Left renal pelvis (tissue), 4 donors: ENCODE measurements around the gene CNKSR1. TPM values are rescaled to one million over a fixed set of nuclear protein-coding genes. Genes with fewer than 3 reads are reported as not detected.
"Not testable (repeated sequence)": the region's sequence is repeated elsewhere in the genome, so short reads cannot be mapped to it uniquely, and the experiment has no call there.

Experiments
- DNase-seq, 4 donors: peaks; one replicate each; pipeline ENCODE4 v3.0.0-alpha.2; 2013; ENCODE audit warnings: low read depth in 4 of 4, low spot score in 3 of 4
- polyA plus RNA-seq, 4 donors: library from polyadenylated mRNA; unstranded; fragments of 120-200 nt; gene quantifications; one replicate each; pipeline ENCODE4 v1.2.1, GENCODE V29; 2013; ENCODE audit not compliant: insufficient read length in 4 of 4

CNKSR1 gene
- polyA plus RNA-seq, 4 donors, result 2.1 to 20.9 (median 14.2) TPM

DNA sequence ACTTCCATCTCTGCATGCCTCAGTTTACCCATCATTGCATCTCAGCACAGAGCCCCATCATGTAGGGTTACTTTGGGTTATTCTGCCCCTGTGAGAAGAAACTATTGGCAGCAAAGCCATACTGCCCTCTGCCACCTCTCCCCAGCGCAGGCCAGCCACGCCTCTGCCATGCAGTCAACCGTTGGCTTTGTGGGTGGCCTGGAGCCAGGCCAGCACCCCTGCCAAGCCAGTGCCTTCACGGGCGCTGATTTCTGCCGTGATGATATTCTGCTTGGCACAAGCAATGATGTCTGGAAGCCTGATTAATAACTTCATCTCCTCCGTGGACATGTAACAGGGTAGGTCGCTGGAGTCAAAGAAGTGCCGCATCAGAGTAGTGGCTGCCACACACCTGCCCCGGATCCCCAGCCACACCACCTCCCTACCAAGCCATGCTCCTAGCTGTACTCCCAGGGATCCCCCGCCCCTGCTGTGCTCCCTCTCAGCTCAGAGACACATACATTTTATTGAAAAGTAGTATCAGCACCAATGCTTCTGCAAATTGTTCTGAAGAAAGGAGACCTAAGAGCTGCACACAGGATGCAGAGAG lies 41.7 kb downstream of the CNKSR1 start:
- no peak for DNase-seq

DNA sequence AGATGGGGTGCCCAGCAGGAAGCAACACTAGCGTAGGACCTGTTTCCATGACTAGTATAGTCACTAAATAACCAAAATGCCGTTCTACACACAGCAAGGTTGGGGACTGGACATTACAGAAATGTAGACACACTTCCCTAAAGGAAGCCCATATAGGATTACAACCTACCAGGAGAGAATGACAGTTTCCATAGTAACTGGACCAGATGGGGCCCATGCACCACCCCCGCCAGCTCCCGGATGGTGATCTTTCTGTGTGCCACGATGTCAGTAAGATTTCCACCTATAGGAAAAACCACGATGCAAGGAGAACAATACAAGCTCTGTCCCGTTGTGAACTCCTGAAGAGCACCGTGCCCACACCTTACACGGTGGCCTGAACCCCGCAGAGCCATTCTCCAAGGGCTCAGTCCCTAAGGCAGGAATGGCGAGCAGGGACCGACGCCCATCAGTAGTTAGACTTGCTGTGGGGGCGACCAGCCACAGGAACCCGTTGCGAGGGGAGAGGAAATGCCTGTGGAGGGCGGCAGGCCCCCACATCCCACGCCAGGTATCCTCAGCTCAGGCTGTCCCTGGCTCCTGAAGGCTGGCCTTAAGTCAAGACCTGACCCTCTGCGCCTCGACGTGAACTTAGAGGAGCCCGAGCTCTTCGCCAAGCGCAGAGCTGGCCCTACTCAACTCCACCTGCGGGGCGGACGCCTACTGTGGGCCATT lies 43.1 kb downstream of the CNKSR1 start:
- DNase-seq, result no peak

DNA sequence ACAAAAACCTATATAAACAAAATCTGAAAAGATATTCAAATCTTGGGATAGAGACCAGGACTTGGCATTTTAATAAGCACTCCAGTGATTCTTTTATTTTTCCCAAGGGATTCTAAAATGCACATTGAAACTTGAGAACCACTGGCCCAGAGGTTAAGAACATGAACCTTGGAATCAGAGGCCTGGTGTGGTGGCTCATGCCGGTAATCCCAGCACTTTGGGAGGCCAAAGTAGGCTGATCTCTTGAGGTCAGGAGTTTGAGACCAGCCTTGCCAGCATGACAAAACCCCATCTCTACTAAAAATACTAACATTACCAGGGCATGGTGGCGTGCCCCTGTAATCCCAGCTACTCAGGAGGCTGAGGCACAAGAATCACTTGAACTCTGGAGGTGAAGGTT lies 43.8 kb downstream of the CNKSR1 start:
- no peak for DNase-seq

DNA sequence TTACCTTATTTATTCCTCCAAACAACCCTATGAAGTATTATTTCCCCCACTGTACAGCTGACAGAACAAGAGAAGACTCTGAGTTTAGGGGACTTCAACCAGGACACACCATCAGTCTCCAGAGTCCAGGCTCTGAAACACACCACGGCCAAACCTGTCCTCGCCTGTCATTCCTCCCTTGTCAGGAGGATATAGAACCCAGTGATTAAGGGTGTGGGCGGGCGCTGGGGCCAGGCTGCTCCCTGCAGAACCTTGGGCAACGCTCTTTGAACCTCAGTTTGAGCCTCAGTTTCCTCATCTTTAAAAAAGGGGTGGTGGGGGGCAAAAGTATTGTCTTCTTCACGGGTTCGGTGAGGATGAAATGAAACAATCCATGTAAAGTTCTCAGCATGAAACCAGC lies 47.3 kb downstream of the CNKSR1 start:
- DNase-seq, result no peak

DNA sequence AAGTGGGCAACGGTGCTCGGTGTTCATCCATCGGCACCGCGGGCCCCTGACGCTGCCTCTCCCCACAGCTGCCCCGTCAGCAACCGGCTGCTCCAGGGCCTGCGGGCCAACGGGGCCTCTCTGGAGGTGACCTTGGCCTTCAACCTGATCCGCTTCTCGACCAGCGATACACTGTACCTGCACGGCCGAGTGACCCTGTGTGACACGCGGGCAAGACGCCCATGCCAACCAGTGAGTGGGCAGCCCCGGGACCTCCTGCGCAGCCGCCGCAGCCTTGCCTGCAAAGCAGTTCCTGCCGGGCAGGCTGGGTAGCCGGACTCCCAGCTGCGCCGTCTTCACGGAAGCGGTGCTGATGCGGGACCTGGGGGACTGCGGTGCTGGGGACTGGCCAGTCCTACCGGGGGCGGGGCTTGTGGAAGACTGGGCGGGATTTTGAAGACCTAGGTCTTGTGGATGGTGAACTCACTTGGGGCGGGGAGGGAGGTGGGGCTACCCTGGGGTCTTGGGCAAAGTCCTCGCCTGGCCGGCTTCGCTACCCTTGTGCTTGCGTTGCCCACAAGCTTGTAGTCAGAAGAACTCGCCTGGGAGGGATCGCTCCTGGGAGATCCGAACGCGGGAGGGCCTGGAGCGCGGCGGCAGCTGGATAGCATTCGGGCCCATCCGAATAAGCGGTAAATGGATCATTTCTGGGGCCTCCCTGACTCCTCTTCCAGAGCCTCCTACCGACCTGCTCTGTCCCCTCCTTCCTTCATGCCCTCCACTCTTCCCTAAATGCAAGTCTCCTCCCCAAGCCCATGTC lies 47.9 kb downstream of the CNKSR1 start:
- no peak for DNase-seq

DNA sequence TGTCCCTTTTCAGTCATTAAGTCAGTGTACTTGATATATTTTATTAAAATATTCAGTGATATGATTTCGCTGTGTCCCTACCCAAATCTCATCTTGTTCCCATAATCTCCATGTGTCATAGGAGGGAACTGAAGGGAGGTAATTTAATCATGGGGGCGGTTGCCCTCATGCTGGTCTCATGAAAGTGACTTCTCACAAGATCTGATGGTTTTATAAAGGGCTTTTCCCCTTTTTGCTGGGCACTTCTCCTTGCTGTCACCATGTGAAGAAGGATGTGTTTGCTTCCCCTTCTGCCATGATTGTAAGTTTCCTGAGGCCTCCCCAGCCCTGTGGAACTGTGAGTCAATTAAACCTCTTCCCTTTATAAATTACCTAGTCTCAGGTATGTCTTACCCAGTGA lies 53.4 kb downstream of the CNKSR1 start:
- DNase-seq, result not testable (repeated sequence)

DNA sequence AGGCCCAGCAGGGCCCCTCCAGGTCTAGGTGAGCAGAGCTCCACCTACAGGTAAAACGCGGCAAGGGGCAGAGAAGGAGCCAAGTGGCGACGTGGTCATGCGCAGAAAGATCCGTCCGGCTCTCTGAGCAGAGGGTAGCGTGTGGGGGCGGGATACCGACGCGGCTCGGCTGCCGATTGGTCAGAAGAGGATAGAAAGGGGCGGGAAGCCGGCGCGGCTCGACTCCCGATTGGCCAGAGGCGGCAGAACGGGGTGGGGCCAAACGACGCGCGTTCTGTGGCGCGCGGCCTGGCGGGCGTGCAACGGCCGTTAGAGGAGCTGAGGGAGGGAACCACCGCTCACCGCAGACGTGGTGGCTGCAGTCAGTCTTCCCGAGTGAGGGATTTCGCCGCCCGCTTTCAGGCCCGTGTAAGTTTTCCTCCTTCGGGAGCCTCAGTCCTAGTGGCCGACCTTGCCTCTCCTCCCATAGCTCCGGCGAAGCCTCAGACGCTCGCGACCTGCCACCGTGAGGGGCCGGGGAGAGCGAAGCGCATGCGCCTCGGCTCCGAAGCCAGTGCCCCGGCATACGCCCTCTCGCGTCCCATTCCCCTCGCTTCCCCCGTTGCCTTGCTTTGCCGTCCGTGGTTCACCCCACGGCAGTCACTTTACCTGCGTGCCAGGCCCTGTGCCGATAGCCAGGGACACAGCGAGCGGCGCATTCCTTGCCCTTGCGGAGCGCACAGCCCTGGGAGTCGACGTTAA lies 56.8 kb downstream of the CNKSR1 start, which contains the start of gene CEP85:
Gene CEP85, plus strand, starts transcription at position 298 of the 741 bp plus-strand sequence. CDS start 5,584 bp downstream, outside the sequence.
- peak; percentile 90 to 95 (median 92) for DNase-seq

DNA sequence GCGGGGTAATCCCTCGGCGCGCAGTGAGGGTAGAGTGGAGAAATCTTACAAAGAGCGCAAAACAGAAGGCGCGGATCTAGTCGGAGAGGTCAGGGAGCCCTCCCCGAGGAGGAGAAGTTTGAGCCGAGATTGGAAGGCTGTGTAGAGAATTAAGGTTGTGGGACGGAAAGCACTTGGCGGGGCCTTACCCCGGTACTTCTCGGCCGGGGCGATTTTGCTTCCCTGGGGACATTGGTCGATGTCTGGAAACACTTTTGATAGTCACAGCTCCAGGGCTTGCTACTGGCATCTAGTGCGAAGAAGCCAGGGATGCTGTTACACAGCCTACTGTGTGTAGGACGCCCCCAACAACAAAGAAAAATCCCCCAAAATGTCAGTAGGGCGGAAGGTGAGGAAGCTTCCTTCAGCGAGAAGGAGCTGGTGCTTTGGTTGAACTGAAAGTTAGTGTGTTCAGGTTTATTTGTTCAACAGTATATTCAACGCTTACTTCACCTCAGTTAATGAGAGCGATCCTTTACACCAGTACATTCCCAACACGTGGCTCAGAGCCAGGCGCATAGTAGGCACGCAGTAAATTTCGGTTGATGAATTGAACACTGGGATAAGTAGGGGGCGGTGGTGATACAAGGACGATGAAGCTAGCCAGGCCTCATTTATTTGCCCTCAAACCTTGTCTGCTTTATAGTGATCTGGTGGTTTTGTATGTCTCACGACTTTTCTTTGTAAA lies 57.5 kb downstream of the CNKSR1 start:
- no peak for DNase-seq

DNA sequence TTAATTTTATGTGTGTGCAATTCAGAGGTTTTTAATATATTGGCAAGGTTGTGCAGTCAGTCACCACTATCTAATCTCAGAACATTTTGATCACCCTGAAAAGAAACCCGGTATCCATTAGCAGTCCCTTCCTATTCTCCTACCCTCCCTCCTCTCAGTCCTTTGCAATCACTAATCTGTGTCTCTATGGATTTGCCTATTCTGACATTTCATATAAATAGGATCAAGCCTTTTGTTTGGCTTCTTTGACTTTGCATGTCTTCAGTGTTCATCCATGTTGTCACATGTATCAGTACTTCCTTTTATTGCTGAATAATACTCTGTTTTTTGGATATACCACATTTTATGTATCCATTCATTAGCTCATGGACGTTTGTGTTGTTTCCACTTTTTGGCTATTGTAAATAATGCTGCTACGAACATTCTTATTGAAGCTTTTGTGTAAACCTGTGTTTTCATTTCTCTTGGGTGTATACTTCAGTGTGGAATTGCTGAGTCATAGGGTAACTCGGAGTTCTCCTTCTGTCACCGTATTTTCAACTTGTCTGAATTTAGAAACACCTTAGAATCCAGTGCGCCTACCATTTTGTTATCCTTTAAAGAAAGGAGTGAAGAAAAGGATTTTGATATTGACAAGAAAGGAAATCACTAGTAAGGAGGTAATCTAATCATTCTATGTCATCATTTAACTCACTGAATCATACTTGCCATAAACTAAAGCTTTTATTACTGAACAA lies 60.1 kb downstream of the CNKSR1 start:
- DNase-seq, result no peak

Other genes starting within 250 kb of the CNKSR1 start
- 10 to 100 TPM in 3 of 4 donors, 1 to 10 TPM in 1; 5.0 to 20.0 (median 17.2) TPM for gene PAFAH2, start 179.4 kb upstream of the CNKSR1 start, polyA plus RNA-seq
- gene EXTL1, start 155.7 kb upstream of the CNKSR1 start, polyA plus RNA-seq, result 1 to 10 TPM; 1.2 to 2.2 (median 1.9) TPM
- 1 to 10 TPM in 3 of 4 donors, under 1 TPM in 1; 0.37 to 5.3 (median 3.6) TPM for gene SLC30A2, start 131.4 kb upstream of the CNKSR1 start, polyA plus RNA-seq
- under 1 TPM; 0.07 to 0.98 (median 0.75) TPM for gene TRIM63, start 109.9 kb upstream of the CNKSR1 start, polyA plus RNA-seq
- 10 to 100 TPM; 16.5 to 22.8 (median 19.8) TPM for gene PDIK1L, start 65.7 kb upstream of the CNKSR1 start, polyA plus RNA-seq
- 1 to 10 TPM in 3 of 4 donors, under 1 TPM in 1; 0.50 to 1.2 (median 1.2) TPM for gene FAM110D, start 18.4 kb upstream of the CNKSR1 start, polyA plus RNA-seq
- under 1 TPM in 1 of 4 donors, not detected in 3; 0.56 TPM for gene C1orf232, start 8.5 kb upstream of the CNKSR1 start, polyA plus RNA-seq
- 10 to 100 TPM; 10.2 to 20.9 (median 14.4) TPM for gene ZNF593, start 7.6 kb upstream of the CNKSR1 start, polyA plus RNA-seq
- gene ZNF593OS, start 5.7 kb upstream of the CNKSR1 start, polyA plus RNA-seq, result 1 to 10 TPM in 3 of 4 donors, under 1 TPM in 1; 0.74 to 2.0 (median 1.2) TPM
- gene CATSPER4, start 13.1 kb downstream of the CNKSR1 start, polyA plus RNA-seq, result under 1 TPM in 1 of 4 donors, not detected in 3; 0.12 TPM
- gene CEP85, start 56.7 kb downstream of the CNKSR1 start, polyA plus RNA-seq, result 10 to 100 TPM; 12.8 to 20.4 (median 17.5) TPM
- 100 to 1,000 TPM in 3 of 4 donors, 10 to 100 TPM in 1; 98.1 to 119 (median 104) TPM for gene SH3BGRL3, start 102.6 kb downstream of the CNKSR1 start, polyA plus RNA-seq
- gene UBXN11, start 129.1 kb downstream of the CNKSR1 start, polyA plus RNA-seq, result 10 to 100 TPM; 18.8 to 56.9 (median 33.7) TPM
- gene CD52, start 140.5 kb downstream of the CNKSR1 start, polyA plus RNA-seq, result 1 to 10 TPM; 2.7 to 6.6 (median 5.2) TPM
- gene CRYBG2, start 176.6 kb downstream of the CNKSR1 start, polyA plus RNA-seq, result 1 to 10 TPM in 1 of 4 donors, under 1 TPM in 2, not detected in 1; 0.54 to 1.2 (median 0.98) TPM
- not detected for gene ZNF683, start 195.3 kb downstream of the CNKSR1 start, polyA plus RNA-seq
- gene LIN28A, start 233.3 kb downstream of the CNKSR1 start, polyA plus RNA-seq, result under 1 TPM in 2 of 4 donors, not detected in 2; 0.06 to 0.10 TPM